Right forelimb (tissue), 1 donor: ENCODE results near the gene UEVLD.

Source experiments
- DNase-seq: peaks from one replicate; pipeline ENCODE4 v3.0.0-alpha.2; 2018

The UEVLD gene

GRCh38 chr11:18495271-18495670, 93.3 kb downstream of the UEVLD start:
- DNase-seq = no peak

DNA sequence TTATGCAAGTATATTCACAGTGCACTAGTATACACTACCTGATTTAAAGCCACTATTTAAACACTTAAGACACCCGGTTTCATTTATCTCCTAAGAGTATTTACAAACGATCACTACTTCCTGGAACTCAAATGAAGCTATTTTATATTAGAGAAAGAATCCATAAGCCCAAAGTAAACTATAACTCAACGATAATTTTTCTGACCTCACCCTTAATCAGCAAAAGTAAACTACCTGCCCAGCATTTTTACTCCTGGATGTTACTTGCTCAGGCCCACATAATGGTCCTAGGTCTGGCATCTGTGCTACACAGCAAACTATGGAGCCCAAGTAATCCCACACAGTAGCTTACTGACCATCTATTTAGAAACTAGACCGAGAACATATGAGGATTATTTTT, 95.2 kb downstream of the UEVLD start:
- no peak for DNase-seq

- DNase-seq = no peak
Observed at GRCh38 chr11:18492888-18493287, 95.6 kb downstream of the UEVLD start.

DNA sequence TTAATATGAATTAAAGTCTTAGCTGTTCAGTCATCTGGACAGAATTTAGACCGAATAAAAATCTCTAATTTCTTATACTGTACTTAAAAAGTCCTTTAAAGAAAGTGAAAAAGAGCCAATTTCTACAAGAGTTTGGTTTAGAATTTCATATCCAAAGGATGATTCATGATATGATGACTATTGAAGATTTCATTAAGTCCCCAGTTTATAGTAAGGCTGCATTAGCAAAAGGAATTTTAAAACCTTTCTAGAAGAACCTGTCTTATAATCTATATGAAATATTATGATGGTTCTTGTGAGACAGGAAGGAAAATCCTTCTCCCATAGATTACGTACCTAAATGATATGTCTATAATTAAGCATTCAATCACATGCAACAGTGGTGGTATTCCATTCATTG, 96.6 kb downstream of the UEVLD start:
- no peak for DNase-seq

DNA sequence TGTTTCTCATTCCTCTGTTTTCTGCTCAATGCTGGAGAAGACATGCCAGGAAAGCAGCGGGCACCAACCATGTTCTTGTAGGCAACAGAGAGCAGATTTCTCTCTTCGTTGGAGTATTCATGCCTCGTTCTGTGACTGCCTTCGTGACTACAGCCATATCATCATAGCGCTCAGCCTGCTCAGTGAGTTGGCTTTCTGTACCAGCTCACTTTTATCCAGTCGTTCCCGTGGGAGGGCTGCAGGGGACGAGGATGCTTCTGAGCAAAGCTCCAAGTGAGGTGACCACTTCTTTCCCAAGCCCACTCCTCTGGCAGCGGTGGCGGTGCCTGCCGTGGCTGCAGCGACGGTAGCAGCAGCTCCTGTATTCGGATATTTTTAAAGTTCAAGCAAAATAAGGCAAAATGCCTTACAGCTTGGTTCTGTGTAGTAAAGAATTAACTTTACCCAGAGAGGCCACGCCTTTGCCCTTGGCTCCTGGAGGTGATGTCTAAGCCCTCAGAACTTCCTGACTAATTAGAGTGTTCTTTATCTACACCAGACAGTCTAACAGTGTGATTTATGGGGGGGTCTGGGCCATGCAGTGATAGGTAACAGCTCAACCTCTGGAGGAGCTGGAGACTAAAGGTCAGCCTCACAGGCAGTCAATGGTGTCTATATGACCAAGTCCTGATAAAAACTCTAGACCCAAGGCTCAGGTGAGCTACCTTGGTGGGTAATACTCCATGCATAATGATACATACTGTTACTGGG, 97.6 kb downstream of the UEVLD start:
- no peak for DNase-seq

DNA sequence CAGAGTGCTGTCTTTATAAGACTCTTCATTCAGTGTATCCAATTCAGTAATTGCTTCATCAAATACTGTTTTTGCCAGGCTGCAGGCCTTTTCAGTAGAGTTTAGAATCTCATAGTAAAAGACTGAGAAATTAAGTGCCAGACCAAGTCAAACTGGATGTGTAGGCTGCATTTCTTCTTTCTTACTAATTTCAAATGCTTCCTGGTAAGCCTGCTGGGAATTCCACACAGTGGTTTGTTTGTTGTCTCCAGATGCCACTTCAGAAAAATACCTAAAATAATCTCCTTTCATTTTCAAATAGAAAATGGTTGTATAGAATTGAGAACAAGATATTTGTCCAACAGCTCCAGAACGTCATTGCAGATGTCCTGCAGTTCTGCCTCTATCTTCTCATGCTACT, 98.2 kb downstream of the UEVLD start:
- DNase-seq = no peak

GRCh38 chr11:18485913-18486528, 102.5 kb downstream of the UEVLD start:
- DNase-seq = no peak
